Stimulated activated CD4-positive, alpha-beta T cell treated with anti-CD3 and anti-CD28 coated beads, Interleukin-1b, Interleukin-23, amount 100 ng/mL, for 24 hours (primary cell): ENCODE data around the gene MOB4.
"Not testable (repeated sequence)": the region's sequence is repeated elsewhere in the genome, so short reads cannot be mapped to it uniquely, and the experiment has no call there.

Experiments used
- DNase-seq, 4 experiments: peaks; one replicate each; pipeline ENCODE4 v3.0.0-alpha.2; 2020; ENCODE audit warnings: low read depth in 4 of 4, low spot score in 1 of 4

MOB4 gene

GRCh38 chr2:197513915-197514314 lies 2.0 kb upstream of the MOB4 start:
- no peak for DNase-seq

DNA sequence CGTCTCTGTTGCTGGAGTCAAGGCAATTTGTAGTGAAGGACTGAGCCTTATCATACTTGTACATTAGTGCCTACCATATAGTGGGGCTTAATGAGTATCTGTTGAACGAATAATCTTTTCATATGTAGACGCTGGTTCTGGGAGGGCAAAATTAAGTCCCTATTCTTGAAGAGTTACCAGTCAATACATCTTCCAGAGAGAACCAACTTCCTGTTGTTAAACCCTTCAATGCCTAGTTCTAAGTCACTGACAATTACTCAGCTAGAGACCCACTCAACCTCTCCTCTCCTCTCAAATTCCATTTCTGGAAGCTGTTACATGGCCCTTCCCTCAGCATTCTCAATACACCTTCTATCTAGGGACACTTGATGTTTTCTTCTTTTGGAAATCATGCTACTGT lies 1.1 kb upstream of the MOB4 start:
- no peak for DNase-seq

GRCh38 chr2:197515315-197515738 lies 539 bp upstream of the MOB4 start:
- no peak for DNase-seq

- no peak for DNase-seq
Measured at GRCh38 chr2:197516393-197516761, 511 bp downstream of the MOB4 start.

DNA sequence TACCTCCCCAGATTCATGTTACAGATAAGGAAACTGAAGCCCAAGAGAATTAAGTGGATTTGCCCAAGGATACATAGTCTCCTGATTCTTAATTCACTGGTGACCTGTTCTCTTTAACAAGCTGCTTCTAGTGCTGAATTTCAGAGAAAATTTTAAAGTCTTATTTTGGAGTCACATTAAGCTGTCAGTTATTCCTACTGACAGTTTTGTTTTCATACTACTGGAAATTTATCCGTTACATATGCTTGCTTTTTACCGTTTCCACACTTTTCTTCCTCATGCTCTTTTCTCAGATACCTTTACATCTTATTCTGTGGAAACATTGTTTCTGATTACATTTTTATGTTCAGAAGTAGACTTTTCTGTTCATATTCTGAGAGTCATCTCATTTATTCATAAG lies 1.3 kb downstream of the MOB4 start:
- DNase-seq: no peak

DNA sequence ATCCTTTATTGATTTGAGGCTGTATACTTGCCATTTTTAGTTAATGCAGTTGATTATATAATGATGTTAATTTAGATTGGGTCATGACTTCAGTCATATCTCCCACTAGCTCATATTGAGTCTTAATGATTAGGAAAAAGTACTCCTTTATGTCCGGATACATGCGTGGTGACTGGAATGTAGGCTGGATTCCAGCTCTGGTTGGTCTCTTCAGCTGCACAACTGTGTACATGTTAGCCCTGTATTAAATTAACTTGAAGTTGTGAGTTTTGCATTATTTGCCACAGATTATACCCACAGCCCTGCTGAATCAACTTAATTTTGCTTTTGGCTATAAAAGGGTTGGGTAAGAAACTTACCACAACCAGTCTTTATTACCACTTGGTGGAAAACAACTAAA lies 22.5 kb downstream of the MOB4 start:
- no peak for DNase-seq

GRCh38 chr2:197539734-197540133 lies 23.9 kb downstream of the MOB4 start:
- DNase-seq: no peak

GRCh38 chr2:197543206-197543605 lies 27.3 kb downstream of the MOB4 start:
- DNase-seq: no peak

GRCh38 chr2:197547163-197547900 lies 31.5 kb downstream of the MOB4 start:
- DNase-seq: no peak

DNA sequence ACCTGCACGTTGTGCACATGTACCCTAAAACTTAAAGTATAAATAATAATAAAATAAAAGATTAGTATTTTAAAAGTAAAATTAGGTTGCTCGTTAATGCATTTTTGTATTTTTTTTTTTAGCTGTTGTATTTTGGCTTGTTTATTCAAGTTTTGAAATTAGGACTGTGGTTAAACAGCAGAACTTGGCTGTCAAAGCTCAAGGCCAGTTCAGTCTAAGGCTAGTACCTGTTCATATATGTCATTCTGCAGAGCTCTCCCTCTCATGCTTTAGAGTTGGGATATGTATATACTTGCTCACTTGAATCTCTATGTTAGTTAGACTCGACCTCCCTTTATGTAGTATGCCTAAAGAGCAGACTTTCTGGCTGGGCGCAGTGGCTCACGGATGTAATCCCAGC lies 32.7 kb downstream of the MOB4 start:
- DNase-seq: no peak

DNA sequence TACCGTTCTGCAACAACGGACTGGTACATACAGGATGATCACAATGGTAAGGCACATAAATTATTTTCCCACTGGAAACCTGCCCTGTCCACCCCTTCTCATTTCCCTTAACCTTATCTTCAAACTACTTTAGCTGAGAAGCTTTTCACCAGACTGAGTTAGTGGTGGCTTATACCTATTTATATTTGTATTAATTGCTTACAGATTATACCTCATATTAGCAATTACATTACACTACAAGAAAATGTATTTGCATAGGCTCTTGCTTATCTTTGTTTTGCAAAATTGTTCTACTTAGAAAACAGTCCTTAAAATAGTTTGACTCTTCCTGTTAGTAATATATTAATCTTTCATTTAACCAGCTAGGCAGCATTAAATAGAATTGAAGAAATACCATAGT lies 35.4 kb downstream of the MOB4 start:
- not testable (repeated sequence) for DNase-seq

DNA sequence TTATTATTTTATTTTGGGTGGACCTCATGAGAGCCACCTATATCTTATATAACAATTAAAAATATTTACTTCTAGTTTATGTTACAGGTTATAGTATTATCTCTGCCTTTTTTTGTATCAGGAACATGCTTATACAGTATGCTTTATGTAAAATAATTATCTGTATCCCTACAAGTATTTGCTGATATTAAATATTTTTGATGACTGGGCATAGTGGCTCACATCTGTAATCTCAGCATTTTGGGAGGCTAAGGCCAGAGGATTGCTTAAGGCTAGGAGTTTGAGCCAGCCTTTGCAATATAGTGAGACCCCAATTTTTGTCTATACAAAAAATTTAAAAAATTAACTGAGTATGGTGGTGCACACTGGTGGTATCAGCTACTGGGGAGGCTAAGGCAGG lies 39.6 kb downstream of the MOB4 start:
- DNase-seq: no peak

GRCh38 chr2:197556456-197556855 lies 40.6 kb downstream of the MOB4 start:
- no peak for DNase-seq

GRCh38 chr2:197558393-197558792 lies 42.5 kb downstream of the MOB4 start:
- DNase-seq: no peak

DNA sequence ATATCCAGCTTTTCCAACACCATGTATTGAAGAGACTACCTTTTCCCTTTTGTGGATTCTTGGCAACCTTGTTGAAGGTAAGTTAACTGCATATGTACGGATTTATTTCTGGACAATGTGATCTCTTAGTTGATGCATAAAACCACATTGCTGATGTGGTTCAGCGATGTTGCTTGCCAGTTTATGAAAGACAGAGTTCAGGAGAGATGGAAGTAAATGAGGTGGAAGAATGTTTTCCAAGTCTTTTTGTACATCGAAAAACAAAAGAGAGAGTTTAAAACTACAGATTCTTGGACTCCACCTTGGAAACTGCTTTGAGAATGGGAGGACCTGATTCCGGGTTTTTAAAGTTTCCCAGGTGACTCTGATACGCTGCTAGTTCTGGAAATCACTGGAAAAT lies 43.8 kb downstream of the MOB4 start:
- no peak for DNase-seq

DNA sequence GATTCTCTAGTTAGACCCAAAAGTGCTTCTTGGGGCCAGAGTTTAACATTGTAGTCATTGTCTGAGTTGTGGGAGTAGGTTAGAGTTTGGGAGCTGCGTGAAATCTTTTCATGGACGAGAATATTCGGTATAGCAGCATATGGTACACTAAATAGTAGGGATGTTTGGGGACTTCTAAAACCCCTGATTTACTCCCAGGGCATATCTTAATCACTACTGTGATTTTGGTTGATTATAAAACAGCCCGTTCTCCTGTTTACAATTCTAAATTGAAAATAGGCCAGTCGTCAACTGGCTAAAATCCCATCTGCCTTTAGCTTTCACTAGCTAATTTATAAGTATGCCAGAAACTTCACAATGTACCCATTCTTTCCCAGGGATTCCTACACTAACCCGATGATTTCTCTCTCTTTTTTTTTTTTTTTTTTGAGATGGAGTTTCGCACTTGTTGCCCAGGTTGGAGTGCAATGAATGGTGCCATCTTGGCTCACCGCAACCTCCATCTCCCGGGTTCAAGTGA lies 44.3 kb downstream of the MOB4 start:
- no peak for DNase-seq

DNA sequence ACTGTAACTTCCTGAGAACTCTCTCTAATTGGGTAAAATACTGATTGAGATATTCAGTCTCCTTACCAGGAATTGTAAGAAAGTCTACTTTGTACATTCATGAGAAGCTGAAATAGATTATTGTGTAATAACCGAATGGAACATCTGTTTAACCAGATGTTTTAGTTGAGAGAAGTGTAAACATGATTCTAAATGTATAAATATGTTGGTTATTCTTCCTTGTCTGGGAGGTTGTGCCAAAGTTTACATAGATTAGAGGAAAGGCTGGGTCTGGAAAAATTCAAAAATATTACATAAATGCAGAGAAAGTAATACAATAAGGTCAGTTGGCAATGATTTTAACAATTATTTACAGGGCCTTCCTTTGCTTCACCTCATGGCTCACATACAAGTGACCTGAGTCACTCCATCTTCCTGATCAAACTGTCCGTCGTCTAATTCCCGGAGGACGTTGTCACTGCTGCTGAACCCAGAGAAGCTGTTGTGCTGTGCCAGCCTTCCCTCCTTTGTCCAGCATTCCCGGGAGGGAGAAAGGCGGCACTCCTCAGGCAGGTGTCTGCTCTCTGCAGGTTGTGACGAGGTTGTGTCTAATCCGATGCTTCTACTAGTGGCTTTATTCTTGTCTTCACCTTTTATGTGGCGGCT lies 55.9 kb downstream of the MOB4 start:
- DNase-seq: no peak

GRCh38 chr2:197573608-197574007 lies 57.7 kb downstream of the MOB4 start:
- DNase-seq: no peak

GRCh38 chr2:197575987-197576386 lies 60.1 kb downstream of the MOB4 start:
- DNase-seq: no peak

GRCh38 chr2:197576631-197577030 lies 60.8 kb downstream of the MOB4 start:
- DNase-seq: no peak

- no peak for DNase-seq
Measured at GRCh38 chr2:197577446-197577845, 61.6 kb downstream of the MOB4 start.

DNA sequence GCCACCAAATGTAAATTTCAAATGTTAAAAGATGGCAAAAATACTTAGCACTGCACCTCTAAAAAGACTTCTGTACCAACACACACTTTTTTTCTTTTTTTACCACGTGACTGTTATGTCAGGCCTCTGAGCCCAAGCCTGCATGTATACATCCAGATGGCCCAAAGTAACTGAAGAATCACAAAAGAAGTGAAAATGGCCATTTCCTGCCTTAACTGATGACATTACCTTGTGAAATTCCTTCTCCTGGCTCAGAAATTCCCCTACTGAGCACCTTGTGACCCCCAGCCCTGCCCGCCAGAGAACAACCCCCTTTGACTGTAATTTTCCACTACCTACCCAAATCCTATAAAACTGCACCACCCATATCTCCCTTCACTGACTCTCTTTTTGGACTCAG lies 62.4 kb downstream of the MOB4 start:
- DNase-seq: not testable (repeated sequence)

- DNase-seq: not testable (repeated sequence)
Measured at GRCh38 chr2:197580166-197580565, 64.3 kb downstream of the MOB4 start.
